ENCODE results near the gene MERTK. TPM values are rescaled to one million over a fixed set of nuclear protein-coding genes. Genes with fewer than 3 reads are reported as not detected.
A peak's percentile ranks its signal among the peaks of the same experiment; 100 is the strongest.

MERTK gene
- total and polyA plus RNA-seq, 2 experiments from 2014 or later: 16.4 to 29.6 TPM

DNA sequence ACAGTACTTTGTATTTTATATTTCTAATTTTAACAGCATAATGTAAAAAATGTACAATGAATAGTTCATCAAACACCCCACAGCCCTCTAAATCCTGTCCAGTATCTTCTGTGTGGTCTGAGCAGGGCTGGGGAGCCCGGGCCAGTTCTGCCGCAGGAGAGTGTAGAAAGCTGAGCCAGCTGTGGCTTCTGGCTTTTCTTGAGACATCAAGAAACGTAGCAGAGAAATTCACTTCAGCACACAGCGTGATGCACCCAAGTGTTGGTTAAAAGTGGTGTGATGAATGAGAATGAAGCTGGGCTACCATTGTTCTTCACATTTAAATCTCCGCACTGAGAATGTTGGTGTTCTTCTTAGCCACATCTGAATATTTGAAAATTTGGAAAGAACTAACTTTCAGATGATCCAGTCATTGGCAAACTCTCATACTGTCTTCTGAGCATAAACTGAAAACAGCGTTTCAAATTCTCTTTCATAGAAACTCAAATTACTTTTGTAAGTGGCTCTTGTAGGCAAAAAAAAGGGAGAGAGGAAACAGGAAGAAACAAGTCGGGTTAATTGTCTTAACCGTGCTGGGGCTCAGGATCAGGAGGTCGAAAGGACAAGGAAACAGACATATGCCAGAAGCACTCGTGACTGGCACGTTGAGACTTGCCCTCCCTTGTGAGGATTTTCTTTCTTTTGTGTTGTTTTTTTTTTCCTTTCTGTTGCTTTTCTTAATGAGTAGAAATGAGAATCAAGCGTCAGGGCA is 133.2 kb downstream of the MERTK start:
- Histone ChIP-seq H3K9me2 (replicated peaks; ENCODE audit: insufficient read depth) (no peaks in the 10 kb centered on the region), H3K9me3 (ENCODE audit: low read depth) (no peaks in the 10 kb centered on the region), H3K79me2 (no peaks in the 10 kb centered on the region), H3K4me1 (ENCODE audit: insufficient read depth) (peaks cover 22% of the 10 kb centered on the region), H2AFZ (no peak overlapping the region), H3K27me3 (no peaks in the 10 kb centered on the region), H4K20me1 (ENCODE audit: insufficient read depth, poor library complexity, severe bottlenecking) (no peaks in the 10 kb centered on the region), H3K4me3 (no peak overlapping the region), H3K27ac (peak overlapping the region; percentile 71), H3K36me3 (replicated peaks; ENCODE audit: insufficient read depth, low read depth) (no peaks in the 10 kb centered on the region), H3K4me2 (peak overlapping the region; percentile 30)
- TF ChIP-seq EZH2 (IDR thresholded peaks at IDR 0.05; ENCODE audit: borderline replicate concordance) (no peak), EZH2phosphoT487 (IDR thresholded peaks at IDR 0.05; ENCODE audit: low read depth, severe bottlenecking, unreplicated experiment) (no peak), CTCF (IDR thresholded peaks at IDR 0.05; ENCODE audit: poor library complexity) (no peak)
- 26% methylated on average over 12 of the region's 12 CpGs for WGBS (ENCODE audit: low lambda C conversion rate, missing lambda C conversion rate)
- DNase-seq (ENCODE audit: low spot score): no peak

GRCh38 chr2:112032224-112032586 is 133.8 kb downstream of the MERTK start:
- H4K20me1 ChIP-seq (ENCODE audit: insufficient read depth, poor library complexity, severe bottlenecking): no peaks in the 10 kb centered on the region
- H3K4me2 ChIP-seq: peak overlapping the region; percentile 30
- H2AFZ ChIP-seq: no peak overlapping the region
- DNase-seq (ENCODE audit: low spot score): no peak
- H3K4me1 ChIP-seq (ENCODE audit: insufficient read depth): peaks cover 22% of the 10 kb centered on the region
- H3K79me2 ChIP-seq: no peaks in the 10 kb centered on the region
- H3K9me3 ChIP-seq (ENCODE audit: low read depth): no peaks in the 10 kb centered on the region
- WGBS (ENCODE audit: low lambda C conversion rate, missing lambda C conversion rate): 59% methylated on average over 4 of the region's 4 CpGs
- H3K4me3 ChIP-seq: no peak overlapping the region
- no peaks in the 10 kb centered on the region for H3K9me2 ChIP-seq (replicated peaks; ENCODE audit: insufficient read depth)
- no peak for TF ChIP-seq EZH2phosphoT487 (IDR thresholded peaks at IDR 0.05; ENCODE audit: low read depth, severe bottlenecking, unreplicated experiment)
- TF ChIP-seq CTCF (IDR thresholded peaks at IDR 0.05; ENCODE audit: poor library complexity): no peak
- no peak for TF ChIP-seq EZH2 (IDR thresholded peaks at IDR 0.05; ENCODE audit: borderline replicate concordance)
- no peaks in the 10 kb centered on the region for H3K27me3 ChIP-seq
- peak overlapping the region; percentile 71 for H3K27ac ChIP-seq
- no peaks in the 10 kb centered on the region for H3K36me3 ChIP-seq (replicated peaks; ENCODE audit: insufficient read depth, low read depth)

- H4K20me1 ChIP-seq (ENCODE audit: insufficient read depth, poor library complexity, severe bottlenecking): no peaks in the 10 kb centered on the region
- H3K79me2 ChIP-seq: no peaks in the 10 kb centered on the region
- 67% methylated on average over 4 of the region's 4 CpGs for WGBS (ENCODE audit: low lambda C conversion rate, missing lambda C conversion rate)
- no peak overlapping the region for H3K4me3 ChIP-seq
- H3K4me1 ChIP-seq (ENCODE audit: insufficient read depth): peaks cover 22% of the 10 kb centered on the region
- no peaks in the 10 kb centered on the region for H3K9me2 ChIP-seq (replicated peaks; ENCODE audit: insufficient read depth)
- no peaks in the 10 kb centered on the region for H3K9me3 ChIP-seq (ENCODE audit: low read depth)
- no peak overlapping the region for H2AFZ ChIP-seq
- peak overlapping the region; percentile 71 for H3K27ac ChIP-seq
- H3K27me3 ChIP-seq: no peaks in the 10 kb centered on the region
- no peaks in the 10 kb centered on the region for H3K36me3 ChIP-seq (replicated peaks; ENCODE audit: insufficient read depth, low read depth)
- peak; percentile 35 for DNase-seq (ENCODE audit: low spot score)
- H3K4me2 ChIP-seq: peak overlapping the region; percentile 30
- TF ChIP-seq CTCF (IDR thresholded peaks at IDR 0.05; ENCODE audit: poor library complexity): peak; percentile 30
- TF ChIP-seq EZH2phosphoT487 (IDR thresholded peaks at IDR 0.05; ENCODE audit: low read depth, severe bottlenecking, unreplicated experiment): no peak
Measured at GRCh38 chr2:112032689-112033465, 134.5 kb downstream of the MERTK start.

Measured in hepatocyte (in vitro differentiated cells).